Measurements from ENCODE around the gene EIF4B. TPM values are rescaled to one million over a fixed set of nuclear protein-coding genes. Genes with fewer than 3 reads are reported as not detected.
A peak's percentile ranks its signal among the peaks of the same experiment; 100 is the strongest.

The EIF4B gene
- total RNA-seq, 1 experiment from 2014 or later: 713 TPM

DNA sequence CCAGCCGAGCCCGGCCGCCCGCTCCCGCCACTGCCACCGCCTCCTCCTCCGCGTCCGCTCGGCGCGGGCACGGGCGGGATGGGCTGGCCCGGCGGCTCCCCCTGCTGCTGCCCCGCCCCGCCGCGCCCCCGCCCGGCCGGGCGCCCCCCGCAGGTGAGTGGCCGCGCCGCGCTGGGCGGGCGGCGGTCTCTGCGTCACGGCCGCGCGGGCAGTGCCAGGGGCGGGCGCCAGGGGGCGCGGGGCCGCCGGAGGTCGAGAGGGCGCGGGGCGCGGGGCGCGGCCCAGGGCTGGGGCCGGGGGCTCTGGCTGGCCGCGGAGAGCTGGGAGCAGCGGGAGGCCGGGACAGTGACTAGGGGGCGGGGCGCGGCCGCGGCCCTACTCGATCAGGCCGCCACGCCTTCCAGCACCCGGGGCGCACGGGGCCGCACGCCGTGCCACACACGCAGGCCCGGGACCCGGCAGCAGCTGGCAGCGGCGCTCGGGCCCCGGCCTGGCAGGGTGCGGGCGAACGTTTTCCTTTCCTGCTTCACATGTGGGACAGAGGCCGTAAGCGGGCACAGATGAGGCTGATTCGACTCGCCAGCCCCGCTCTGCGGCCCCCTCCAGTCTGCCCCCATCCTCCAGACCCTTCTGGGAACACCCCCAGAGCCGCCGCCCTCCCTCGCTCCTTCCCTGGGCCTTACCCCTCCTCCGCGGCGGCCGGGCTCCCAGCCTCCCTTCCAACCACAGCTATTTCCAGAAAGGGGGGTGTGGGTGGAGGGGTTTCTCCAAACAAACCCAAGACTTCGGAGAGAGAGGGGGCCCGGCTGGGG lies 41.2 kb downstream of the EIF4B start:
- H3K27ac Mint-ChIP-seq: no peak overlapping the region
- TF ChIP-seq, protein P1, sequence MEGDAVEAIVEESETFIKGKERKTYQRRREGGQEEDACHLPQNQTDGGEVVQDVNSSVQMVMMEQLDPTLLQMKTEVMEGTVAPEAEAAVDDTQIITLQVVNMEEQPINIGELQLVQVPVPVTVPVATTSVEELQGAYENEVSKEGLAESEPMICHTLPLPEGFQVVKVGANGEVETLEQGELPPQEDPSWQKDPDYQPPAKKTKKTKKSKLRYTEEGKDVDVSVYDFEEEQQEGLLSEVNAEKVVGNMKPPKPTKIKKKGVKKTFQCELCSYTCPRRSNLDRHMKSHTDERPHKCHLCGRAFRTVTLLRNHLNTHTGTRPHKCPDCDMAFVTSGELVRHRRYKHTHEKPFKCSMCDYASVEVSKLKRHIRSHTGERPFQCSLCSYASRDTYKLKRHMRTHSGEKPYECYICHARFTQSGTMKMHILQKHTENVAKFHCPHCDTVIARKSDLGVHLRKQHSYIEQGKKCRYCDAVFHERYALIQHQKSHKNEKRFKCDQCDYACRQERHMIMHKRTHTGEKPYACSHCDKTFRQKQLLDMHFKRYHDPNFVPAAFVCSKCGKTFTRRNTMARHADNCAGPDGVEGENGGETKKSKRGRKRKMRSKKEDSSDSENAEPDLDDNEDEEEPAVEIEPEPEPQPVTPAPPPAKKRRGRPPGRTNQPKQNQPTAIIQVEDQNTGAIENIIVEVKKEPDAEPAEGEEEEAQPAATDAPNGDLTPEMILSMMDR (conservative IDR thresholded peaks at IDR 0.05): no peak; the same call in 2 of the 3 replicates

More for the DNA sequence above, 41.2 kb downstream of the EIF4B start:
- H4K8ac ChIP-seq (replicated peaks; ENCODE audit: insufficient read length, low read depth, low read length): no peak overlapping the region
- H2AFZ ChIP-seq (ENCODE audit: low read length): no peak overlapping the region
- H3K23me2 ChIP-seq (ENCODE audit: insufficient read length, low read depth, low read length, poor library complexity, severe bottlenecking): peaks cover 15% of the 10 kb centered on the region
- H3K14ac ChIP-seq (ENCODE audit: insufficient read depth, low read length): no peak overlapping the region
- H2BK12ac ChIP-seq (ENCODE audit: insufficient read length, low read depth, low read length): no peak overlapping the region
- no peak overlapping the region for H3T11ph ChIP-seq (ENCODE audit: low read length)
- H4K20me1 ChIP-seq (ENCODE audit: control insufficient read depth, insufficient read depth, insufficient read length): no peaks in the 10 kb centered on the region
- no peaks in the 10 kb centered on the region for H3K79me1 ChIP-seq (ENCODE audit: insufficient read depth, low read depth, low read length, poor library complexity, severe bottlenecking)
- Mint-ChIP-seq H3K36me3 (ENCODE audit: insufficient read depth in 1 of 3, low read depth in 3 of 3) (peaks cover 7 to 8% (median 8%) of the 10 kb centered on the region in 3 experiments; a peak in 6 of 7 replicates), H3K4me1 (peaks cover 71 to 81% of the 10 kb centered on the region in 2 experiments), H3K4me3 (peak overlapping the region; percentile 53 to 75), H3K9me3 (no peaks in the 10 kb centered on the region; a peak in 1 of 5 replicates), H3K27me3 (ENCODE audit: low read depth) (peaks cover 40% of the 10 kb centered on the region)
- no peak overlapping the region for H3K9ac ChIP-seq (ENCODE audit: extremely low read depth, insufficient read length, low read length)
- H3K27me3 ChIP-seq (ENCODE audit: insufficient read depth, low read length): peaks cover 5% of the 10 kb centered on the region; the same call in 1 of the 2 replicates
- no peak overlapping the region for H3K56ac ChIP-seq (ENCODE audit: insufficient read length, low read depth, low read length)
- no peak overlapping the region for H3K4ac ChIP-seq (ENCODE audit: low read depth, low read length)
- no peak overlapping the region for H2AK5ac ChIP-seq (ENCODE audit: insufficient read length, low read length)
- H2BK120ac ChIP-seq (ENCODE audit: low read depth, low read length, poor library complexity, severe bottlenecking): no peak overlapping the region
- peaks cover 31% of the 10 kb centered on the region; the same call in 1 of the 2 replicates for H3K4me1 ChIP-seq (ENCODE audit: insufficient read depth, low read length)
- H3K79me2 ChIP-seq (ENCODE audit: insufficient read depth, low read length): no peaks in the 10 kb centered on the region; the same call in 1 of the 2 replicates
- no peak overlapping the region for H3K23ac ChIP-seq (ENCODE audit: insufficient read length, low read depth, low read length)
- no peak overlapping the region for H2BK20ac ChIP-seq (ENCODE audit: low read depth, low read length, poor library complexity, severe bottlenecking)
- DNase-seq: peak; percentile 85
- H3K27ac ChIP-seq (ENCODE audit: insufficient read length, low read depth, low read length): no peak overlapping the region
- H2BK5ac ChIP-seq (ENCODE audit: insufficient read length, low read length): no peak overlapping the region
- H3K18ac ChIP-seq (ENCODE audit: insufficient read length, low read depth, low read length): no peak overlapping the region
- peak overlapping the region; percentile 74 for H3K4me2 ChIP-seq (ENCODE audit: insufficient read depth, insufficient read length, low read length)
- no peak overlapping the region for H4K5ac ChIP-seq (ENCODE audit: insufficient read length, low read depth, low read length)
- H3K9me3 ChIP-seq (ENCODE audit: control insufficient read depth, low read depth, low read length): no peaks in the 10 kb centered on the region
- H4K91ac ChIP-seq (ENCODE audit: insufficient read length, low read depth, low read length): no peak overlapping the region
- no peak overlapping the region for H2BK15ac ChIP-seq (ENCODE audit: low read depth, low read length)
- no CpG with 5 or more reads among the region's 94 CpGs for WGBS (ENCODE audit: extremely low coverage, insufficient read length, low lambda C conversion rate)
